Islet of Langerhans (tissue), 1 donor: ENCODE results near the gene GNG3.
A peak's percentile ranks its signal among the peaks of the same experiment; 100 is the strongest.
"Not testable (repeated sequence)": the region's sequence is repeated elsewhere in the genome, so short reads cannot be mapped to it uniquely, and the experiment has no call there.

Experiments
- FAIRE-seq: peaks from one replicate; lab custom pipeline; 2011; peaks lifted over from hg19 to GRCh38; lab: Jason Lieb, UNC

GNG3 gene

GRCh38 chr11:62721994-62722393 is 14.5 kb downstream of the GNG3 start:
- FAIRE-seq = no peak

- no peak for FAIRE-seq
These were observed 16.7 kb downstream of the GNG3 start for GRCh38 chr11:62724171-62724570.

GRCh38 chr11:62725646-62726045 is 18.2 kb downstream of the GNG3 start:
- FAIRE-seq = no peak

GRCh38 chr11:62726156-62726914 is 18.9 kb downstream of the GNG3 start:
- no peak for FAIRE-seq

- no peak for FAIRE-seq
These were observed 19.4 kb downstream of the GNG3 start for GRCh38 chr11:62726915-62727164.

- no peak for FAIRE-seq
These were observed 19.8 kb downstream of the GNG3 start, which contains the start of gene HNRNPUL2 for GRCh38 chr11:62727165-62727871. TSS of gene HNRNPUL2 (minus strand) at chr11:62727457. CDS start at chr11:62727156, 301 bp downstream.

GRCh38 chr11:62727872-62728170 is 20.3 kb downstream of the GNG3 start:
- FAIRE-seq = peak; percentile 72

GRCh38 chr11:62728171-62728988 is 20.9 kb downstream of the GNG3 start, which contains the start of gene TTC9C:
TSS of gene TTC9C (plus strand) at chr11:62728486. CDS start at chr11:62728849, 363 bp downstream.
- no peak for FAIRE-seq

GRCh38 chr11:62730076-62730475 is 22.6 kb downstream of the GNG3 start:
- not testable (repeated sequence) for FAIRE-seq

- no peak for FAIRE-seq
These were observed 25.4 kb downstream of the GNG3 start for GRCh38 chr11:62732830-62733229.

GRCh38 chr11:62737196-62737595 is 29.7 kb downstream of the GNG3 start:
- no peak for FAIRE-seq

- no peak for FAIRE-seq
These were observed 40.1 kb downstream of the GNG3 start for GRCh38 chr11:62747475-62748160.

- FAIRE-seq = not testable (repeated sequence)
These were observed 42.5 kb downstream of the GNG3 start for GRCh38 chr11:62749931-62750330.

- FAIRE-seq = no peak
These were observed 44.8 kb downstream of the GNG3 start for GRCh38 chr11:62752177-62752785.

- no peak for FAIRE-seq
These were observed 45.7 kb downstream of the GNG3 start for GRCh38 chr11:62752994-62753735.

GRCh38 chr11:62753736-62754603 is 46.5 kb downstream of the GNG3 start, which contains the start of gene ZBTB3:
TSS of gene ZBTB3 (minus strand) at chr11:62754160. CDS start at chr11:62753664, 496 bp downstream.
- peak; percentile 79 for FAIRE-seq

GRCh38 chr11:62755086-62755615 is 47.7 kb downstream of the GNG3 start:
- FAIRE-seq = no peak

GRCh38 chr11:62757846-62758788 is 50.6 kb downstream of the GNG3 start:
- no peak for FAIRE-seq
